ENCODE results near the gene HOXD11.

GRCh38 chr2:176156301-176156806 lies 49.3 kb downstream of the HOXD11 start:
- TF ChIP-seq CTCF (IDR thresholded peaks at IDR 0.05) (no peak), POLR2A (IDR thresholded peaks at IDR 0.05) (no peak)
